ENCODE data around the gene SH3RF3. TPM values are rescaled to one million over a fixed set of nuclear protein-coding genes. Genes with fewer than 3 reads are reported as not detected.

SH3RF3 gene
- total RNA-seq, 1 experiment from 2014 or later, result 1.0 TPM

DNA sequence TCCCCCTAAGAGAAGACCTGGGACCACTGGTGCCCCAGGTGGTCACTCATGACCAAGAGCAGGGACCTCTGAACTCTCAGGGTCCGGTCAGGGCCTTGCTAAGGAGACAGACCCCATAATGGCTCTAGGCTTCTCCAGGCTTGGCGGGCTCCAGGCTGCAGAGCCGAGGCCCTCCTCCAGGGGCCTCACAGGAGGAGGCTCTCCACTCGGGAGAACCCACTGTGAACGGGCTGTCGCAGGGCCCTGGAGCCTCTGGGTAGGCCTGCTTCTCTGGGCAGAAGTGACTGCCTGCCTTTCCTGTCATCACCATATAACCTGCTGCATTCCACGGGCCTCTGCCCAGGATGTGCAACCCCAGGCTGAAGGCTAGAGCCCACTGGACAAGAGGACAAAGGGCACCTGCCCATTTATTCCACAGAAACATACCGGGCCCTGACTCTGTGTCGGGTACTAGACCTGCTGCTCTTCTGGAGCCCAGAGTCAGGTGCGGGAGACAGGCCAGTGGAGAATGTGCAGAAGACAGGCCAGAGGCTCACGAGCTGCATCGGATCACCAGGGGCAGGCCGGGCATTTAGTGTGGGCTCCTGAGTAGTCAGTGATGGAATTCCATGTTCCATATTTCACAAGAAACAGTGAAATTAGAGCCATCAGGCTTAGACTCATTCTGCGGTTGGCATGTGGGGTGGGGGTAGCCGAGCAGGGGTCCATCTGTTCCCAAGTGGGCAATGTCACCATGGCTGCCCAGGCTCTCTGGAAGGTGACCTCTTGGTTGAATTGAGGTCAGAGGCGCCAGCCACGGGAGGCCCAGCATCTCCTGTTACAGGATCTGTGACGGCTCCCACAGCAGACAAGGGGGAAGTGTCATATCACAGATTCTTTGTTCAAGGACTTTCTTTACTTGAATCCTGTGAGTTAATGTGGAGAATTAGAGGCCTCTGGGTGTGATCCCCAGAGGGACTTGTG lies 220.8 kb downstream of the SH3RF3 start:
- no peaks in the 10 kb centered on the region for H3K27me3 Mint-ChIP-seq (ENCODE audit: low read depth)
- H3K27ac Mint-ChIP-seq, result no peak overlapping the region
- H3K9me3 Mint-ChIP-seq, result peaks cover 5% of the 10 kb centered on the region; the same call in 1 of the 2 replicates
- H3K4me3 Mint-ChIP-seq, result no peak overlapping the region
- ATAC-seq, result peak; percentile 86
- CTCF ChIA-PET, result interaction anchor here (1.0 kb wide), 1 partner anchor 17 kb away, joined by 5 read pairs; no protein-coding TSS in a partner anchor
- POLR2A ChIA-PET, result no interaction called here
- peak; percentile 38 for DNase-seq (ENCODE audit: low spot score)
- no peak for TF ChIP-seq EMX1 (CRISPR knock-in tag; IDR thresholded peaks at IDR 0.05)
- no peak for TF ChIP-seq NR3C1 (CRISPR knock-in tag; conservative IDR thresholded peaks at IDR 0.05; ENCODE audit: low read depth)
- TF ChIP-seq, protein P1, sequence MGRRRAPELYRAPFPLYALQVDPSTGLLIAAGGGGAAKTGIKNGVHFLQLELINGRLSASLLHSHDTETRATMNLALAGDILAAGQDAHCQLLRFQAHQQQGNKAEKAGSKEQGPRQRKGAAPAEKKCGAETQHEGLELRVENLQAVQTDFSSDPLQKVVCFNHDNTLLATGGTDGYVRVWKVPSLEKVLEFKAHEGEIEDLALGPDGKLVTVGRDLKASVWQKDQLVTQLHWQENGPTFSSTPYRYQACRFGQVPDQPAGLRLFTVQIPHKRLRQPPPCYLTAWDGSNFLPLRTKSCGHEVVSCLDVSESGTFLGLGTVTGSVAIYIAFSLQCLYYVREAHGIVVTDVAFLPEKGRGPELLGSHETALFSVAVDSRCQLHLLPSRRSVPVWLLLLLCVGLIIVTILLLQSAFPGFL (CRISPR knock-in tag; IDR thresholded peaks at IDR 0.05; ENCODE audit: borderline replicate concordance), result no peak
- TF ChIP-seq, protein P2, sequence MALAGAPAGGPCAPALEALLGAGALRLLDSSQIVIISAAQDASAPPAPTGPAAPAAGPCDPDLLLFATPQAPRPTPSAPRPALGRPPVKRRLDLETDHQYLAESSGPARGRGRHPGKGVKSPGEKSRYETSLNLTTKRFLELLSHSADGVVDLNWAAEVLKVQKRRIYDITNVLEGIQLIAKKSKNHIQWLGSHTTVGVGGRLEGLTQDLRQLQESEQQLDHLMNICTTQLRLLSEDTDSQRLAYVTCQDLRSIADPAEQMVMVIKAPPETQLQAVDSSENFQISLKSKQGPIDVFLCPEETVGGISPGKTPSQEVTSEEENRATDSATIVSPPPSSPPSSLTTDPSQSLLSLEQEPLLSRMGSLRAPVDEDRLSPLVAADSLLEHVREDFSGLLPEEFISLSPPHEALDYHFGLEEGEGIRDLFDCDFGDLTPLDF (CRISPR knock-in tag; IDR thresholded peaks at IDR 0.05), result no peak
- no peak for TF ChIP-seq ZNF425 (CRISPR knock-in tag; conservative IDR thresholded peaks at IDR 0.05)
- no peak for TF ChIP-seq ZNF416 (CRISPR knock-in tag; IDR thresholded peaks at IDR 0.05)
- TF ChIP-seq ZNF396 (CRISPR knock-in tag; IDR thresholded peaks at IDR 0.05; ENCODE audit: borderline replicate concordance), result no peak
- TF ChIP-seq, protein P3, sequence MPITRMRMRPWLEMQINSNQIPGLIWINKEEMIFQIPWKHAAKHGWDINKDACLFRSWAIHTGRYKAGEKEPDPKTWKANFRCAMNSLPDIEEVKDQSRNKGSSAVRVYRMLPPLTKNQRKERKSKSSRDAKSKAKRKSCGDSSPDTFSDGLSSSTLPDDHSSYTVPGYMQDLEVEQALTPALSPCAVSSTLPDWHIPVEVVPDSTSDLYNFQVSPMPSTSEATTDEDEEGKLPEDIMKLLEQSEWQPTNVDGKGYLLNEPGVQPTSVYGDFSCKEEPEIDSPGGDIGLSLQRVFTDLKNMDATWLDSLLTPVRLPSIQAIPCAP (CRISPR knock-in tag; IDR thresholded peaks at IDR 0.05), result no peak
- TF ChIP-seq, protein P4, sequence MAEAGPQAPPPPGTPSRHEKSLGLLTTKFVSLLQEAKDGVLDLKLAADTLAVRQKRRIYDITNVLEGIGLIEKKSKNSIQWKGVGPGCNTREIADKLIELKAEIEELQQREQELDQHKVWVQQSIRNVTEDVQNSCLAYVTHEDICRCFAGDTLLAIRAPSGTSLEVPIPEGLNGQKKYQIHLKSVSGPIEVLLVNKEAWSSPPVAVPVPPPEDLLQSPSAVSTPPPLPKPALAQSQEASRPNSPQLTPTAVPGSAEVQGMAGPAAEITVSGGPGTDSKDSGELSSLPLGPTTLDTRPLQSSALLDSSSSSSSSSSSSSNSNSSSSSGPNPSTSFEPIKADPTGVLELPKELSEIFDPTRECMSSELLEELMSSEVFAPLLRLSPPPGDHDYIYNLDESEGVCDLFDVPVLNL (CRISPR knock-in tag; IDR thresholded peaks at IDR 0.05; ENCODE audit: borderline replicate concordance, low read depth), result no peak
- TF ChIP-seq KAT7 (CRISPR knock-in tag; IDR thresholded peaks at IDR 0.05; ENCODE audit: borderline replicate concordance), result no peak
- TF ChIP-seq CBFB (CRISPR knock-in tag; IDR thresholded peaks at IDR 0.05; ENCODE audit: low read depth), result no peak
- no peak for TF ChIP-seq CDX4 (CRISPR knock-in tag; IDR thresholded peaks at IDR 0.05; ENCODE audit: borderline replicate concordance)
- no peak for TF ChIP-seq ZNF121 (CRISPR knock-in tag; IDR thresholded peaks at IDR 0.05)
- TF ChIP-seq, protein P5, sequence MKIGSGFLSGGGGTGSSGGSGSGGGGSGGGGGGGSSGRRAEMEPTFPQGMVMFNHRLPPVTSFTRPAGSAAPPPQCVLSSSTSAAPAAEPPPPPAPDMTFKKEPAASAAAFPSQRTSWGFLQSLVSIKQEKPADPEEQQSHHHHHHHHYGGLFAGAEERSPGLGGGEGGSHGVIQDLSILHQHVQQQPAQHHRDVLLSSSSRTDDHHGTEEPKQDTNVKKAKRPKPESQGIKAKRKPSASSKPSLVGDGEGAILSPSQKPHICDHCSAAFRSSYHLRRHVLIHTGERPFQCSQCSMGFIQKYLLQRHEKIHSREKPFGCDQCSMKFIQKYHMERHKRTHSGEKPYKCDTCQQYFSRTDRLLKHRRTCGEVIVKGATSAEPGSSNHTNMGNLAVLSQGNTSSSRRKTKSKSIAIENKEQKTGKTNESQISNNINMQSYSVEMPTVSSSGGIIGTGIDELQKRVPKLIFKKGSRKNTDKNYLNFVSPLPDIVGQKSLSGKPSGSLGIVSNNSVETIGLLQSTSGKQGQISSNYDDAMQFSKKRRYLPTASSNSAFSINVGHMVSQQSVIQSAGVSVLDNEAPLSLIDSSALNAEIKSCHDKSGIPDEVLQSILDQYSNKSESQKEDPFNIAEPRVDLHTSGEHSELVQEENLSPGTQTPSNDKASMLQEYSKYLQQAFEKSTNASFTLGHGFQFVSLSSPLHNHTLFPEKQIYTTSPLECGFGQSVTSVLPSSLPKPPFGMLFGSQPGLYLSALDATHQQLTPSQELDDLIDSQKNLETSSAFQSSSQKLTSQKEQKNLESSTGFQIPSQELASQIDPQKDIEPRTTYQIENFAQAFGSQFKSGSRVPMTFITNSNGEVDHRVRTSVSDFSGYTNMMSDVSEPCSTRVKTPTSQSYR (CRISPR knock-in tag; IDR thresholded peaks at IDR 0.05), result no peak
- H3K4me1 Mint-ChIP-seq, result peaks cover 11% of the 10 kb centered on the region
- peaks cover 5% of the 10 kb centered on the region; the same call in 1 of the 2 replicates for H3K36me3 Mint-ChIP-seq

Measured in WTC11 (cell line).